ENCODE data around the gene MEAF6. TPM values are rescaled to one million over a fixed set of nuclear protein-coding genes. Genes with fewer than 3 reads are reported as not detected.

MEAF6 gene
- total RNA-seq, 1 donor, result 60.9 TPM

DNA sequence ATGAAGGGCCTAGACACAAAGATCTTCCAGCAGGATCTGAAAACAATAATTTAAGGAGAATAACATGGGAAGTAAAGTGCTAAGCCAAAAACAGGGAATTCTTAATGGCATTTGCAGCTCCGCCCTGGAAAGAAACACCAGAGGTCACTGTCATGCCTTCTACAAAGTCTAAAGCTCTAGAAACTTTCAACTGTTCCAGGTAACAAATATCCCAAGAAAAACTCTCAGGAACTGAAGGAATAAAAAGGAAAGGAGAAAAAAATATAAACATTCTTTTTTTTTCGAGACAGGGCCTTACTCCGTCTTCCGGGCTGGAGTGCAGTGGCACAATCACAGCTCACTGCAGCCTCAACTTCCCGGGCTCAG lies 27.0 kb downstream of the MEAF6 start:
- DNase-seq (ENCODE audit: low read depth), result no peak

DNA sequence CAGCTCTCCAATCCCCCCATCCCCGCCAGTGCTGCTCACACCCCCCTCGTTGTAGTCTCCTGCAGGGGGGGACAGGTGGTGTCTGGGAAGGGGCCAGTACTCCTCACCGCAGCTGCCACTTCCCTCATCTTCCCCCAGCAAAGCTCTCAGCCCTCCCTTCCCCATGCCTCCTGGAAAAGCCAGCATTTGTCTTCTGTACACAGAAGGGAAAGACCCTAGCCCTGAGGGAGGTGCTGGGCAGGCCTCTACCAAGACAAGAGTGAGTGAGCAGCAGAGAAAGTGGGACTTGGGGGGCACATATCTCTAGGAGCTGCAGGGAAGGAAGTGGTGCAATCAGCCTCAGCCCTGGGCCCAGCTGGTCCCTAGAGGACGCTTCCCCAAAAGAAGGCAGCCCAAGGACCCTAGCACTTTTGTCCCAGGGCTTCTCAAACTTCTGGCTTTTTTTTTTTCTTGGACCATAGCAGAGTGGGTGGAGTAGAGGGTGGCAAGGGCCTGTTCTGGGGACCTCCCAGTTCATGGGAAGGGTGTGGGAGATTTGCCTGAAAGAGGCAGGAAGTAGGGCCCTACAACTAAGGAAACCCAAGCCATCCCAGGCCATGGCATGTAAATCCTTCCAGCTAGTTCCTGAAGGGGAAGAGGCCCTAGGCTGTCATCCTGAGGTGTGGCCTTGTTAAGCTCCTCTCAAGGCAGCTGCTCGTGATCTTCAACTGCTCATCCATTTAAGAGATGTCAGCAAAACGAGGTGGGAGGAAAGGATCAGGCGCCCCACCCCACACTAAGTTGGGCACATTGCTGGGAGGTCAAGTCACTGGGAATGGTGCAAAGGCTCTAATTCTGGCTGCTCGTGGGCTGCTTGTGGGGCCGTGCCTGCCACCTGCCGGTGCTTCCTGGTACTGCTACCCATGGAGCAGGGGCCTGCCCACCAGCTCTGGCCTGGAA lies 27.6 kb downstream of the MEAF6 start:
- H3K4me3 ChIP-seq (ENCODE audit: low read depth, low read length), result no peak overlapping the region
- TF ChIP-seq, protein P1, sequence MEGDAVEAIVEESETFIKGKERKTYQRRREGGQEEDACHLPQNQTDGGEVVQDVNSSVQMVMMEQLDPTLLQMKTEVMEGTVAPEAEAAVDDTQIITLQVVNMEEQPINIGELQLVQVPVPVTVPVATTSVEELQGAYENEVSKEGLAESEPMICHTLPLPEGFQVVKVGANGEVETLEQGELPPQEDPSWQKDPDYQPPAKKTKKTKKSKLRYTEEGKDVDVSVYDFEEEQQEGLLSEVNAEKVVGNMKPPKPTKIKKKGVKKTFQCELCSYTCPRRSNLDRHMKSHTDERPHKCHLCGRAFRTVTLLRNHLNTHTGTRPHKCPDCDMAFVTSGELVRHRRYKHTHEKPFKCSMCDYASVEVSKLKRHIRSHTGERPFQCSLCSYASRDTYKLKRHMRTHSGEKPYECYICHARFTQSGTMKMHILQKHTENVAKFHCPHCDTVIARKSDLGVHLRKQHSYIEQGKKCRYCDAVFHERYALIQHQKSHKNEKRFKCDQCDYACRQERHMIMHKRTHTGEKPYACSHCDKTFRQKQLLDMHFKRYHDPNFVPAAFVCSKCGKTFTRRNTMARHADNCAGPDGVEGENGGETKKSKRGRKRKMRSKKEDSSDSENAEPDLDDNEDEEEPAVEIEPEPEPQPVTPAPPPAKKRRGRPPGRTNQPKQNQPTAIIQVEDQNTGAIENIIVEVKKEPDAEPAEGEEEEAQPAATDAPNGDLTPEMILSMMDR (IDR thresholded peaks at IDR 0.05; ENCODE audit: insufficient read depth, low read depth, low read length), result peak; percentile 99
- DNase-seq (ENCODE audit: low read depth), result peak; percentile 88

More for the DNA sequence above, 27.0 kb downstream of the MEAF6 start:
- H3K4me3 ChIP-seq (ENCODE audit: low read depth, low read length), result no peak overlapping the region
- TF ChIP-seq, protein P1 (IDR thresholded peaks at IDR 0.05; ENCODE audit: insufficient read depth, low read depth, low read length), result no peak

DNA sequence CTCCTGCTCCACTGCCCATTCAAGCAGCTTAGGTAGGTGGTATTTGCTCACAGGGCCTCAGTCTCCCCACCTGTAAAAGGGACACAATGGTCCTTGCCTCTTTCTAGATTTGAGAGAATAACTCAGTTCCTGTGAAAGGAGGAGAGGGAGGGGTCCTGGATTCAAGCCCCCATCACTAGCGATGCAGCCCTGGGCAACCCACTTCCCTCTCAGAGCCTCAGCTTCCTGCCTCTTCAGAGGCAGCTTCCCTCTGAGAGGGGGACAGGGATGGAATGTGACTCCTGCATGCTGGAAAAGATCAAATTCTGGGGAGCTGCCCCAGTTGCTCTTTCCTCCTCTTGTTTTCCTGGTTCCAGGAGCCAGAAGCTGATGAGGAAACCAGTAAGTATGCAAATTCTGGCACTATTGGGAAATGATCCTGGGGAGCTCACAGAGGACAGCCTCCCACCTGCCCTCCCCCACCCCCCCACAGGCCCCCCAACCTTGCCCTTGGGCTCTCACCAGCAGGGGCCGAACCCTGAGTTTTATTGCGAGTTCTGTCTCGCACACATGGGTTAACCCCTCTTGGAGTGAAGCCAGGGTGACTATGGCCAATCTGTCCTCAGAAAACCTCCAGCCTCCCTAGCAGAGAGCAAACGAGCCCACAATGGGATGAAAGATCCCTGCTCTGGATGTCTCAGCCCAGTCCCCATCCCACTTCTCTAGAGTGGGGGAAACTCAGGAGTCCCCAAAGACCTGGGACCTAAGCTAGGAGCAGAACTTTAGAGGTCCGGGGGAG lies 28.5 kb downstream of the MEAF6 start:
- TF ChIP-seq, protein P1 (IDR thresholded peaks at IDR 0.05; ENCODE audit: insufficient read depth, low read depth, low read length), result no peak
- peak; percentile 65 for DNase-seq (ENCODE audit: low read depth)
- H3K4me3 ChIP-seq (ENCODE audit: low read depth, low read length), result no peak overlapping the region

DNA sequence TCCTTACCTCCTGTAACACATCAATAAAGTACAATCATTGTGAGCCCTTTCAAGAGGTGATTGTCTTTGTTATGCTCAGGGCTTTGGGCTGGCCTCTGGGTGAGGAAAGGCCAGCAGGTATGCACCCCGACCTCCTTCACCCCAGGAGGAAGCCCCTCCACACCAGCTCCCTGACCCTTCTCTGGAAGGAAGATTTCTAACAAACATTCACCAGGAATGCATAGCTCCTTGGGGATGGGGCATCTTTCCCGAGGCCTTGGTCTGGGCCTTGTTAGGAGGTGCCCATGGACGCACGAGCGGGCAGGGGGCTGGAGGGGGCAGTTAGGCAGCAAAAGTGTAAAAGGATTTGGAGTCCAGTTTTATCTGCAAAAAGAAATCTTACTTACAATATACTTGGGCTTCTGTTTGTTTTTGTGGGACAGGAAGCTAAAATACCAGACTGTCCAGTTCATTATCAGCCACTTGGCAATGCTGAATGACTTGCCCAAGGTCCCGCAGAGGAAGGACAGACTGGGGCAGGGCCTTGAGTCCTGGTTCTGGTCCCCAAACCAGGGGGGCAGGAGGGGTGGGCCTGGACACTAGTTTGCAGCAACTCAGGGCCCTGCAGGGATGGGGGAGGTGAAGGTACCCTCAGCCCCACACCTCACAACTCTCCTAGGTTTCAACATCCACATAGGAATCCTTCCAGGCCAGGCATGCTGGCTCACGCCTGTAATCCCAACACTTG lies 30.1 kb downstream of the MEAF6 start:
- TF ChIP-seq, protein P1 (IDR thresholded peaks at IDR 0.05; ENCODE audit: insufficient read depth, low read depth, low read length), result no peak
- no peak overlapping the region for H3K4me3 ChIP-seq (ENCODE audit: low read depth, low read length)
- DNase-seq (ENCODE audit: low read depth), result no peak

DNA sequence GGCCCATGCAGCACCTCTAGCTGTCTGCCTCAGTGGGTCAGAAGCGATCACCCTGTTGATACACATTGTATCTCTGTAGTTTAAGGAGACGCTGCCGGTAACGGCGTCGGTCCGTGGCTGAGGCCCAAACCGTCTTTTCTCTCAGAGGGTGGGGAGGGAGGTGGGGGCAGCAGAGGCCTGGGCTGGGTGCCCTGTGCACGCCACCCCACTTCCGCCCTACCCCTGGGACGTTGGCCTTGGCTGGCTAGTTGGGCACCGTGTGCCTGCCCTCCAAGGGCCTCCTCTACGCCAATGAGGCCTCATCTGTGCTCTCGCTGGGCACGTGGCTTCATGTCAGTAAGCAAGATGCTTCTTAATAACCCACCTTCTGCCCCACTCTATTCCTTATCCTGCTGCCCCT lies 30.8 kb downstream of the MEAF6 start:
- TF ChIP-seq, protein P1 (IDR thresholded peaks at IDR 0.05; ENCODE audit: insufficient read depth, low read depth, low read length), result no peak
- no peak for DNase-seq (ENCODE audit: low read depth)
- H3K4me3 ChIP-seq (ENCODE audit: low read depth, low read length), result no peak overlapping the region

All from fibroblast of villous mesenchyme (primary cell).